GM19035 (cell line): ENCODE data around the gene RNASE12.
"Not testable (repeated sequence)": the region's sequence is repeated elsewhere in the genome, so short reads cannot be mapped to it uniquely, and the experiment has no call there.

Source experiments
- ATAC-seq: cut with Tn5 transposase; IDR thresholded peaks from one replicate; pipeline ENCODE4 v1.9.1; 2021; ENCODE audit not compliant: unreplicated experiment

The RNASE12 gene, protein sequence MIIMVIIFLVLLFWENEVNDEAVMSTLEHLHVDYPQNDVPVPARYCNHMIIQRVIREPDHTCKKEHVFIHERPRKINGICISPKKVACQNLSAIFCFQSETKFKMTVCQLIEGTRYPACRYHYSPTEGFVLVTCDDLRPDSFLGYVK

GRCh38 chr14:20591235-20591634, at the start of gene RNASE12:
Gene RNASE12, minus strand, starts transcription at chr14:20591376. Its CDS starts 653 bp downstream, at chr14:20590723.
- ATAC-seq: no peak

GRCh38 chr14:20632831-20633691, 41.9 kb upstream of the RNASE12 start:
- ATAC-seq: peak; percentile 59

DNA sequence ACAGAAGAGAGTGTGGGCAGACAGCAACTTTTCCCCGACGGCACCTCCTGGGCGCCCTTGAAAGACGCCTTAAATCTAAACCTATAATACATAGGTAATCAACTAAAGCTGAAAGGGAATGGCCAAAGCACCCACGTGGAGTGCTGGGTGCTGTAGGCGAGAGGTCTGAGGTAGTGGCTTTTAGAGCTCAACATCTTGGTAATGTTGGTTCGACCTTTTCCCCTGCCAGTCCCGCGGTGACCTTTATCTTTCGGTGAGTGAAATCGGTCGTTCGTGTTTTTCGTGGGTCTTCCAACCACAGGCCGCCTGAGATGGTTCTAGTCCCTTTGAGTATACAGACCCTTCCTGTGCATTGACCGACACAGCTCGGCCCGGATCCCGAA, 41.3 kb upstream of the RNASE12 start:
- peak; percentile 22 for ATAC-seq

DNA sequence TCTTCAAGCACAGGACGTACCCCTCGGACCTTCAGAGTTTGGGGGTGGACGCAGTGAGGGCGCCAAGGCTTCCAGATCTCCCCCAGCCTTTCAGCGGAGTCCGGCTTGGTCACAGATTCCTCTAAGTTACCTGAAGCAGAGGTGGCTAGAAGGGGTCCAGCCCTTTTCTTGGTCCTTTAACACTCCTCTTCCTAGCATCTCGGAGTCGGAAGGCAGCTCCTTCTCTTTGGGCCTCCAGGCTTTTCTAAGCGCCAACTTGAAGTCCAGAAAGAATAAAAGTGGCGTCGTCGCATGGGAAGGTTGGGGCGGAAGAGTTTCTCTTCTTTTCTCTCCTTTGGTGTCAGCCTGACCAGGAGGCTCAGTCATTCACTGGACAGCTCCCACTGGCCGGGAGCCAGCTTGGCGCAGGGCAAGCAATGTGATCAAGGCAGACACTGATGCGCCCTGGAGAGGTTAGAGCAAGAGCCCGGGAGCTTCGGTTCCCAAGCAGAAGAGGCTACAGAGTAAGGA, 40.8 kb upstream of the RNASE12 start:
- ATAC-seq: no peak

GRCh38 chr14:20631023-20631879, 40.1 kb upstream of the RNASE12 start:
- ATAC-seq: no peak

DNA sequence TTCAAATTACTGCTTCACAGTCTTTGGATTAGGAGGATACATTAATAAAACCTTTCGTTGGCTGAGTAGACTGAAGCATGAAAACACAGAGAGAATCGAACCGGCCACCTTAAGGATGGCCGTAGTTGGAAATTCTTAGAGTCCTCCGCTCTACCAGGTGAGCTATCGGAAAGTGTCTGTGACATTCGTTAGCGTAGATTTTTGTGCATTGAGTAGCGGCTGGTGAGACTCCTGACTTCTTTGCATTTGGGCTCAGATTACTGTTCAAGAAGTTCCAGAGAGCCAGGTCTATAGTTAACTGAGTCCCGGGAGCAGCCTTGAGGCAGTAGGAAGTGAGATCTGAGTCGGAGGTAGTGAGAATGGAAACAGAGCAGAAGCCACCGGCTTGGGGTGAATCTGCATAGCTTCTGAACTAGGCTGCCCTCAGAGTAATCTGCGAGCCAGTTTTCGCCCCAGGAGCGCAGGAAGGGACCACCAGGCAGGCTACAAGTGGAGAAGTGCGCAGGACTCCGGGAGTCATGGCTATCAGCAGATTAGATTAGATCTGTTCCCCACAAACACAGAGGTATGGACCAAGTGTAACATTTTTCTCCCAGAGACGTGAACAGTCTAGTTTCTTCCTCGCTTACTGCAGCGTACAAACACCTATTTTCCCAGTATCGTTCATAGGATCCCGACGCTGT, 39.3 kb upstream of the RNASE12 start:
- ATAC-seq: no peak

- no peak for ATAC-seq
Observed at GRCh38 chr14:20628063-20628854, 37.1 kb upstream of the RNASE12 start.

DNA sequence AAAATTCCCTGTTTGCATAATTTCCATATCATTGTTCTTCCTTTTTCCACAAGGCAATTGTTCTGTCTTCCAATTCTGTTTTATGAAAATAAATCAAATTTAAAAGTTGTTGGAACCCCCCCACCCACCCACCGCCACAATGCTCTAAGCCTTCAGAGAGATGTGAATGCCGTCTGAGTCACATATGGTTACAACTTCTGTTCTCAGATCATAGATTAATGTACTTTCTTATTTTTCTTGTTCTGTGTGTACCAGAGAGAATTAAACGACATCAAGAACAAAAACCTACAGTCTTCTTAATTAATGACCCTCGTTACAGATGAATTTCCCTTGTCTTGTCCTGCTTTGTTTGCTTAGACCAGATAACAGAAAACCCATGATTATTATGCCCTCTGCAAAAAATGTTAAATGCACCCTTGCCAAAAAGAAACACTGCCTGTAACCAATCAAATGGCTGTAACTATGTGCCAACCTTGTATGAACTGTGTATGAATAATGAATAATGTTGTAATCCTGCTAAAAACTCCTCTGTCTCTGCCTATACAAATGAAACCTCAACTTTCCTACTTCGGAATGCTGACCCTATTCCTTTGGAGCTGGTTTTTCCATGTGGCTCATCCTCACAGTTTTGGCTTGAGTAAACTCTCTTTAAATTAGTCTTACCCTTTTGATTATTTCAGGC, 36.3 kb upstream of the RNASE12 start:
- ATAC-seq: no peak

- ATAC-seq: no peak
Observed at GRCh38 chr14:20626274-20626673, 35.1 kb upstream of the RNASE12 start.

GRCh38 chr14:20624495-20625070, 33.4 kb upstream of the RNASE12 start:
- no peak for ATAC-seq

GRCh38 chr14:20623798-20624197, 32.6 kb upstream of the RNASE12 start:
- ATAC-seq: no peak

- no peak for ATAC-seq
Observed at GRCh38 chr14:20622816-20623291, 31.7 kb upstream of the RNASE12 start.

DNA sequence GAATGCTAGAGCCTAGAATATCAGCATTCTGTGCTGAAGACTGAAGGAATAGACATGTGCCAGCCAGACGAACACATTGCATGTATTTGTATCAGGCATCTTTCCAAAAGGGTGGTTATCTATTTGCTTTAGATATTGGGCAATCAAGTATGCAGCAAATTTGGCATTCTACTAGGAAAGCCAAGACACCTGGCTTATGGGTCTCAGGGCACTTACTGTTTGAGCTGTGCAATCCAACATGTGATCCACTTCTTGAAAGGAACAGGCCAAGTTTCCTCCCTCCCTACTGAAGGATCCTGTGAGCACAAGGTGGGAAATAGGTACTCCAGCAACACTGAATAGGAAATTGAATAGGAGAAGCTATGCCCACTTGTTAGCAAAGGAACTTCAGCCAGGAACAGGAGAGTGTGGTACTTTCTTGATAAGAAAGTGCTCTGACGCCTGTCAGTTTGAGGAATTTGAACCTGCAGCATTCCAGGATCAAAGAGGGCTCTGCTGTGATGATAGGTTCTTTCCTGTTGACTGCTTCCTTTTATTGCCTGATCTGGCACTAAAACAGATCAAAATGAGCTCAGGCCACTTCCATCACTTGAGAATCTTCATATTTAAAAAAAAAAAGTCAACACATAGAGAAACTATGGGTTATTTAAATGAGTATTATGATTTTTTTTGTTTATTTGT, 29.8 kb upstream of the RNASE12 start:
- ATAC-seq: no peak

DNA sequence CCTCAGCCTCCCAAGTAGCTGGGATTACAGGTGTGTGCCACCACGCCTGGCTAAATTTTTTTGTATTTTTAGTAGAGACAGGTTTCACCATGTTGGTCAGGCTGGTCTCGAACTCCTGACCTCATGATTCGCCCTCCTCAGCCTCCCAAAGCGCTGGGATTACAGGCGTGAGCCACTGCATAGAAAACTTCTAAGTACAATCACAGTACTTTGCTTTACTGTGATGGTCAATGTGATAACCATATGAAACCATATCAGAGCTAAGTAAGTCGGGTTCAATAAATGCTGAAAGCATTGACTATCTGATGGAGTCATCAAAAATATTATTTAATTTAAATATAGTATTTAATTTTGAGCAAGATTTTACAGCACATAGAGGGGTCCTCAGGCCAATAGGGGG, 28.5 kb upstream of the RNASE12 start:
- ATAC-seq: not testable (repeated sequence)

DNA sequence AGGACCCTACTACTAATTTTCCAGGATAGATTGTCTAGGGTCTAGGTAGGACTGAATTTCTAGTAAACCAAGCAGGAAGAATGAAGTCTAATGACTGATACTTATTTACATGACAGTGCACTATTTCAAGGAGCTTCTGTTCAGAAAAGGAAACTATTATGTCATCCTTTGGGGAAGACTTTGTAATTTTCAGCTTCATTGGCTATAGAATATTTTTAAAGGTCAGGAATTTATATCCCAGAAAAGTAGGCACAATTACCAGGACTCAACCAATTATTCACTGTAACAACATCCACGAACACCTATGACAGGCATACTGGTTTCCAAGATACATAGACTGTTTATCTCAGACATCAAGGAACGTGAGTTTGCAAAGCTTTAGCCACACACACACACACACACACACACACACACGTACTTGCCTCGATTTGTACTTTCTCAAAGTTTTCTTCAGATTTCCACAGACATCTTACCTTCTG, 27.1 kb upstream of the RNASE12 start:
- no peak for ATAC-seq

GRCh38 chr14:20617138-20618003, 26.2 kb upstream of the RNASE12 start:
- ATAC-seq: peak; percentile 41

DNA sequence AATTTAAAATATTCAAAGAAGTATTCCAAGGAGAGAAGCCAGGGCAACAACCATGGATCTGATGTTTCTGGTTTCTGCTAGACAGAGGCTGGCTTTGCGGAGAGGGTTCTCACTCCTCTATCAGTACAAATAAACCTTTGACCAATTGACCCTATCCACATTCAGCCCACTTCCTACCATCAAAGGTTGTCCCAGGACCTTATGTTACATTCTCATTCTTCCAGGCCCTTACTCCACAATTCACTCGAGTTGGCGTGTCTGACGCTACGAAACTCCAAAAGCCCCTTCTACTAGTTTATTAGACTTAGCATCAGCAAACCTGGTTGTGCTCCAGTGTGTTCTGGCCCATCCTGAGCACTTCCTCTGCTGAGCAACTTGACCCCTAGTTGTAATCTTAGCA, 24.8 kb upstream of the RNASE12 start:
- no peak for ATAC-seq
